ENCODE data around the gene KLHL17.

KLHL17 gene

GRCh38 chr1:947958-948357, 12.4 kb upstream of the KLHL17 start:
- DNase-seq, result no peak
- Mint-ChIP-seq H3K36me3 (ENCODE audit: low read depth) (peaks cover 47% of the 10 kb centered on the region), H3K4me1 (peaks cover 28% of the 10 kb centered on the region), H3K4me3 (no peak overlapping the region), H3K9me3 (no peaks in the 10 kb centered on the region), H3K27ac (no peak overlapping the region), H3K27me3 (ENCODE audit: low read depth, poor library complexity) (peaks cover 13% of the 10 kb centered on the region)
- no peak for TF ChIP-seq CTCF (IDR thresholded peaks at IDR 0.05)

GRCh38 chr1:950268-950667, 10.1 kb upstream of the KLHL17 start:
- no peak overlapping the region for H3K4me3 Mint-ChIP-seq
- peaks cover 56% of the 10 kb centered on the region for H3K36me3 Mint-ChIP-seq (ENCODE audit: low read depth)
- DNase-seq, result no peak
- H3K4me1 Mint-ChIP-seq, result peaks cover 13% of the 10 kb centered on the region
- no peaks in the 10 kb centered on the region for H3K27me3 Mint-ChIP-seq (ENCODE audit: low read depth, poor library complexity)
- no peak for TF ChIP-seq CTCF (IDR thresholded peaks at IDR 0.05)
- H3K27ac Mint-ChIP-seq, result no peak overlapping the region
- H3K9me3 Mint-ChIP-seq, result no peaks in the 10 kb centered on the region

- Mint-ChIP-seq H3K9me3 (no peaks in the 10 kb centered on the region), H3K36me3 (ENCODE audit: low read depth) (peaks cover 53% of the 10 kb centered on the region), H3K27me3 (ENCODE audit: low read depth, poor library complexity) (no peaks in the 10 kb centered on the region), H3K4me3 (no peak overlapping the region), H3K4me1 (peaks cover 6% of the 10 kb centered on the region), H3K27ac (no peak overlapping the region)
- no peak for TF ChIP-seq CTCF (IDR thresholded peaks at IDR 0.05)
- no peak for DNase-seq
These were observed 9.5 kb upstream of the KLHL17 start for GRCh38 chr1:950881-951280.

- Mint-ChIP-seq H3K4me3 (no peak overlapping the region), H3K27ac (no peak overlapping the region), H3K36me3 (ENCODE audit: low read depth) (peaks cover 50% of the 10 kb centered on the region)
These were observed 9.0 kb upstream of the KLHL17 start for GRCh38 chr1:951364-951763.

GRCh38 chr1:952201-952600, 8.2 kb upstream of the KLHL17 start:
- H3K4me1 Mint-ChIP-seq, result peaks cover 5% of the 10 kb centered on the region
- DNase-seq, result no peak
- no peak for TF ChIP-seq CTCF (IDR thresholded peaks at IDR 0.05)
- H3K27me3 Mint-ChIP-seq (ENCODE audit: low read depth, poor library complexity), result no peaks in the 10 kb centered on the region
- H3K4me3 Mint-ChIP-seq, result no peak overlapping the region
- H3K36me3 Mint-ChIP-seq (ENCODE audit: low read depth), result peaks cover 46% of the 10 kb centered on the region
- no peak overlapping the region for H3K27ac Mint-ChIP-seq
- no peaks in the 10 kb centered on the region for H3K9me3 Mint-ChIP-seq

More at GRCh38 chr1:951364-951763, 9.0 kb upstream of the KLHL17 start:
- TF ChIP-seq CTCF (IDR thresholded peaks at IDR 0.05), result peak; percentile 28
- Mint-ChIP-seq H3K4me1 (peaks cover 5% of the 10 kb centered on the region), H3K27me3 (ENCODE audit: low read depth, poor library complexity) (no peaks in the 10 kb centered on the region), H3K9me3 (no peaks in the 10 kb centered on the region)
- DNase-seq, result no peak

- Mint-ChIP-seq H3K27ac (no peak overlapping the region), H3K27me3 (ENCODE audit: low read depth, poor library complexity) (no peaks in the 10 kb centered on the region), H3K4me3 (no peak overlapping the region), H3K36me3 (ENCODE audit: low read depth) (peaks cover 47% of the 10 kb centered on the region), H3K9me3 (no peaks in the 10 kb centered on the region), H3K4me1 (peaks cover 9% of the 10 kb centered on the region)
- no peak for TF ChIP-seq CTCF (IDR thresholded peaks at IDR 0.05)
- no peak for DNase-seq
These were observed 7.8 kb upstream of the KLHL17 start for GRCh38 chr1:952603-953002.

Measured in nephron progenitor cell (in vitro differentiated cells).